ENCODE data around the gene EPS8L3.
"Not testable (repeated sequence)": the region's sequence is repeated elsewhere in the genome, so short reads cannot be mapped to it uniquely, and the experiment has no call there.

EPS8L3 gene

GRCh38 chr1:109801791-109802135 is 38.0 kb upstream of the EPS8L3 start:
- H3K36me3 ChIP-seq (replicated peaks), result no peaks in the 10 kb centered on the region
- DNase-seq (ENCODE audit: low spot score in 2 of 2), result no peak
- H3K4me3 ChIP-seq, result no peak overlapping the region
- no peaks in the 10 kb centered on the region for H3K27me3 ChIP-seq (ENCODE audit: low read depth)
- peaks cover 12% of the 10 kb centered on the region for H3K4me1 ChIP-seq
- in situ Hi-C loops (cut with MboI; ENCODE audit: low sequenced_read_pairs), result no loop called here
- H3K9me3 ChIP-seq, result 0 out of 2 replicates have a peak, but pooled peaks cover 2% of the 10 kb centered on the region

GRCh38 chr1:109800291-109800690 is 36.6 kb upstream of the EPS8L3 start:
- DNase-seq (ENCODE audit: low spot score in 2 of 2), result peak in 1 of 2 experiments; percentile 92
- in situ Hi-C loops (cut with MboI; ENCODE audit: low sequenced_read_pairs), result no loop called here
- no peak overlapping the region for H3K4me3 ChIP-seq
- H3K9me3 ChIP-seq, result 0 out of 2 replicates have a peak, but pooled peaks cover 2% of the 10 kb centered on the region
- H3K4me1 ChIP-seq, result peaks cover 12% of the 10 kb centered on the region
- H3K27me3 ChIP-seq (ENCODE audit: low read depth), result no peaks in the 10 kb centered on the region
- H3K36me3 ChIP-seq (replicated peaks), result no peaks in the 10 kb centered on the region

- H3K36me3 ChIP-seq (replicated peaks), result no peaks in the 10 kb centered on the region
- H3K4me3 ChIP-seq, result no peak overlapping the region
- peaks cover 12% of the 10 kb centered on the region for H3K4me1 ChIP-seq
- H3K9me3 ChIP-seq, result 0 out of 2 replicates have a peak, but pooled peaks cover 2% of the 10 kb centered on the region
- DNase-seq (ENCODE audit: low spot score in 2 of 2), result no peak
- no peaks in the 10 kb centered on the region for H3K27me3 ChIP-seq (ENCODE audit: low read depth)
- in situ Hi-C loops (cut with MboI; ENCODE audit: low sequenced_read_pairs), result no loop called here
Observed at GRCh38 chr1:109799445-109799844, 35.7 kb upstream of the EPS8L3 start.

GRCh38 chr1:109797303-109797595 is 33.5 kb upstream of the EPS8L3 start:
- peaks cover 32% of the 10 kb centered on the region for H3K4me1 ChIP-seq

GRCh38 chr1:109796484-109797302 is 33.0 kb upstream of the EPS8L3 start:
- peaks cover 38% of the 10 kb centered on the region for H3K4me1 ChIP-seq
- no peaks in the 10 kb centered on the region for H3K27me3 ChIP-seq (ENCODE audit: low read depth)
- no peak overlapping the region for H3K4me3 ChIP-seq
- DNase-seq (ENCODE audit: low spot score in 2 of 2), result peak in 1 of 2 experiments; percentile 24
- 0 out of 2 replicates have a peak, but pooled peaks cover 2% of the 10 kb centered on the region for H3K9me3 ChIP-seq
- H3K36me3 ChIP-seq (replicated peaks), result no peaks in the 10 kb centered on the region
- in situ Hi-C loops (cut with MboI; ENCODE audit: low sequenced_read_pairs), result no loop called here

More at GRCh38 chr1:109797303-109797595, 33.5 kb upstream of the EPS8L3 start:
- H3K36me3 ChIP-seq (replicated peaks); H3K27me3 ChIP-seq (ENCODE audit: low read depth); H3K9me3 ChIP-seq; in situ Hi-C loops (cut with MboI; ENCODE audit: low sequenced_read_pairs); DNase-seq (ENCODE audit: low spot score in 2 of 2); H3K4me3 ChIP-seq: not testable (repeated sequence)

- Histone ChIP-seq H3K4me3 (no peak overlapping the region), H3K36me3 (replicated peaks) (no peaks in the 10 kb centered on the region), H3K4me1 (peaks cover 28% of the 10 kb centered on the region), H3K27me3 (ENCODE audit: low read depth) (no peaks in the 10 kb centered on the region), H3K9me3 (no peaks in the 10 kb centered on the region)
- in situ Hi-C loops (cut with MboI; ENCODE audit: low sequenced_read_pairs), result no loop called here
- DNase-seq (ENCODE audit: low spot score in 2 of 2), result no peak
Observed at GRCh38 chr1:109794319-109795132, 30.8 kb upstream of the EPS8L3 start.

GRCh38 chr1:109793486-109794318 is 30.0 kb upstream of the EPS8L3 start:
- in situ Hi-C loops (cut with MboI; ENCODE audit: low sequenced_read_pairs), result no loop called here
- peaks cover 28% of the 10 kb centered on the region for H3K4me1 ChIP-seq
- peak; percentile 85 to 88 for DNase-seq (ENCODE audit: low spot score in 2 of 2)
- no peaks in the 10 kb centered on the region for H3K36me3 ChIP-seq (replicated peaks)
- no peaks in the 10 kb centered on the region for H3K9me3 ChIP-seq
- no peak overlapping the region for H3K4me3 ChIP-seq
- no peaks in the 10 kb centered on the region for H3K27me3 ChIP-seq (ENCODE audit: low read depth)

- Histone ChIP-seq H3K9me3 (no peaks in the 10 kb centered on the region), H3K4me1 (peaks cover 28% of the 10 kb centered on the region), H3K4me3 (no peak overlapping the region), H3K27me3 (ENCODE audit: low read depth) (no peaks in the 10 kb centered on the region), H3K36me3 (replicated peaks) (no peaks in the 10 kb centered on the region)
- no peak for DNase-seq (ENCODE audit: low spot score in 2 of 2)
- in situ Hi-C loops (cut with MboI; ENCODE audit: low sequenced_read_pairs), result no loop called here
Observed at GRCh38 chr1:109793089-109793485, 29.4 kb upstream of the EPS8L3 start.

- Histone ChIP-seq H3K36me3 (replicated peaks) (no peaks in the 10 kb centered on the region), H3K9me3 (no peaks in the 10 kb centered on the region), H3K4me3 (no peak overlapping the region), H3K27me3 (ENCODE audit: low read depth) (no peaks in the 10 kb centered on the region), H3K4me1 (peaks cover 28% of the 10 kb centered on the region)
- peak; percentile 66 to 88 for DNase-seq (ENCODE audit: low spot score in 2 of 2)
- in situ Hi-C loops (cut with MboI; ENCODE audit: low sequenced_read_pairs), result no loop called here
Observed at GRCh38 chr1:109792056-109792831, 28.5 kb upstream of the EPS8L3 start.

GRCh38 chr1:109791495-109792043 is 27.8 kb upstream of the EPS8L3 start:
- DNase-seq (ENCODE audit: low spot score in 2 of 2), result no peak
- no peak overlapping the region for H3K4me3 ChIP-seq
- in situ Hi-C loops (cut with MboI; ENCODE audit: low sequenced_read_pairs), result no loop called here
- no peaks in the 10 kb centered on the region for H3K36me3 ChIP-seq (replicated peaks)
- no peaks in the 10 kb centered on the region for H3K9me3 ChIP-seq
- H3K27me3 ChIP-seq (ENCODE audit: low read depth), result no peaks in the 10 kb centered on the region
- peaks cover 28% of the 10 kb centered on the region for H3K4me1 ChIP-seq

GRCh38 chr1:109790735-109791494 is 27.2 kb upstream of the EPS8L3 start:
- peak in 1 of 2 experiments; percentile 31 for DNase-seq (ENCODE audit: low spot score in 2 of 2)
- in situ Hi-C loops (cut with MboI; ENCODE audit: low sequenced_read_pairs), result no loop called here

GRCh38 chr1:109790329-109790728 is 26.6 kb upstream of the EPS8L3 start:
- DNase-seq (ENCODE audit: low spot score in 2 of 2), result no peak
- in situ Hi-C loops (cut with MboI; ENCODE audit: low sequenced_read_pairs), result no loop called here
- no peaks in the 10 kb centered on the region for H3K9me3 ChIP-seq
- no peaks in the 10 kb centered on the region for H3K27me3 ChIP-seq (ENCODE audit: low read depth)
- H3K4me1 ChIP-seq, result peaks cover 28% of the 10 kb centered on the region
- H3K4me3 ChIP-seq, result no peak overlapping the region
- H3K36me3 ChIP-seq (replicated peaks), result no peaks in the 10 kb centered on the region

More at GRCh38 chr1:109790735-109791494, 27.2 kb upstream of the EPS8L3 start:
- no peak overlapping the region for H3K4me3 ChIP-seq
- H3K4me1 ChIP-seq, result peaks cover 28% of the 10 kb centered on the region
- no peaks in the 10 kb centered on the region for H3K9me3 ChIP-seq
- H3K27me3 ChIP-seq (ENCODE audit: low read depth), result no peaks in the 10 kb centered on the region
- no peaks in the 10 kb centered on the region for H3K36me3 ChIP-seq (replicated peaks)
